GM19467 (cell line): ENCODE data around the gene BEAN1.

ENCODE experiments used
- ATAC-seq: cut with Tn5 transposase; IDR thresholded peaks from one replicate; pipeline ENCODE4 v1.9.1; 2021; ENCODE audit warnings: mild to moderate bottlenecking, moderate library complexity; ENCODE audit not compliant: unreplicated experiment

The BEAN1 gene

GRCh38 chr16:66468321-66468965, 41.3 kb downstream of the BEAN1 start:
- ATAC-seq, result no peak

- no peak for ATAC-seq
Observed at GRCh38 chr16:66469291-66469946, 42.3 kb downstream of the BEAN1 start.

- no peak for ATAC-seq
Observed at GRCh38 chr16:66469947-66470546, 43.0 kb downstream of the BEAN1 start.

GRCh38 chr16:66470556-66470955, 43.5 kb downstream of the BEAN1 start:
- no peak for ATAC-seq

GRCh38 chr16:66471264-66471663, 44.2 kb downstream of the BEAN1 start:
- no peak for ATAC-seq

GRCh38 chr16:66471716-66472393, 44.8 kb downstream of the BEAN1 start:
- no peak for ATAC-seq

- no peak for ATAC-seq
Observed at GRCh38 chr16:66473051-66473571, 46.0 kb downstream of the BEAN1 start.

GRCh38 chr16:66473654-66474519, 46.8 kb downstream of the BEAN1 start:
- ATAC-seq, result no peak

- peak; percentile 76 for ATAC-seq
Observed at GRCh38 chr16:66474750-66475199, 47.7 kb downstream of the BEAN1 start.

- no peak for ATAC-seq
Observed at GRCh38 chr16:66475232-66475631, 48.1 kb downstream of the BEAN1 start.

- no peak for ATAC-seq
Observed at GRCh38 chr16:66476328-66477027, 49.4 kb downstream of the BEAN1 start.

- no peak for ATAC-seq
Observed at GRCh38 chr16:66477028-66477515, 50.0 kb downstream of the BEAN1 start.

GRCh38 chr16:66478733-66479511, 51.8 kb downstream of the BEAN1 start:
- ATAC-seq, result no peak

- ATAC-seq, result no peak
Observed at GRCh38 chr16:66479661-66480264, 52.7 kb downstream of the BEAN1 start.

GRCh38 chr16:66480265-66481080, 53.4 kb downstream of the BEAN1 start:
- no peak for ATAC-seq

- no peak for ATAC-seq
Observed at GRCh38 chr16:66481081-66481942, 54.2 kb downstream of the BEAN1 start.

GRCh38 chr16:66481943-66482390, 54.9 kb downstream of the BEAN1 start:
- ATAC-seq, result no peak
